Ovary (tissue), 9 donors: ENCODE measurements around the gene PCDHGB4. TPM values are rescaled to one million over a fixed set of nuclear protein-coding genes. Genes with fewer than 3 reads are reported as not detected.

Experiments
- DNase-seq, 5 donors: peaks; one replicate each; pipeline ENCODE4 v3.0.0-alpha.2; 2019 to 2020
- H3K27ac ChIP-seq, 2 donors: fragments of 200-600 bp; one replicate each; pipeline versions ENCODE4 v1.5.1 to v1.8.0; 2019 to 2022
- H3K27me3 ChIP-seq: fragments of 200-600 bp; one replicate; pipeline ENCODE4 v1.8.0; 2022
- H3K36me3 ChIP-seq: fragments of 200-600 bp; sonication (generic); one replicate; pipeline ENCODE4 v1.5.1; 2019
- H3K4me1 ChIP-seq: one replicate; pipeline ENCODE4 v1.8.1; 2013; ENCODE audit warnings: mild to moderate bottlenecking, moderate library complexity; ENCODE audit not compliant: insufficient read depth
- H3K4me3 ChIP-seq: fragments of 200-600 bp; sonication (generic); one replicate; pipeline ENCODE4 v1.5.1; 2017
- H3K9me3 ChIP-seq, 2 donors: fragments of 200-600 bp in 1 of 2; sonication (generic) in 1 of 2; one replicate each; pipeline versions ENCODE4 v1.5.1 to v1.8.1; 2013 to 2019; ENCODE audit warnings: mild to moderate bottlenecking in 1 of 2, moderate library complexity in 1 of 2
- CTCF ChIP-seq, 3 donors: fragments of 450-650 bp in 2 of 3; fragments of 200-600 bp in 1 of 3; IDR thresholded peaks; one replicate each; pipeline versions ENCODE4 v1.5.1 to v1.8.0; 2016 to 2022; ENCODE audit warnings: antibody characterized with exemption in 3 of 3, mild to moderate bottlenecking in 1 of 3
- EP300 ChIP-seq: sonication (generic); formaldehyde crosslinking; IDR thresholded peaks from one replicate; pipeline ENCODE4 v1.6.1; 2017; ENCODE audit warnings: antibody characterized with exemption
- POLR2A ChIP-seq: fragments of 450-650 bp; IDR thresholded peaks from one replicate; pipeline ENCODE4 v1.6.1; 2017; ENCODE audit warnings: antibody characterized with exemption, mild to moderate bottlenecking, moderate library complexity
- WGBS, 3 donors: extraction: QIAGEN DNeasy Blood & Tissue Kit in 1 of 3; methylation state at CpG; one replicate each; pipeline versions ENCODE4 v1.1.5 to v1.1.7; 2013 to 2017; 5-methylcytosine and 5-hydroxymethylcytosine counted together
- intact Hi-C, 4 donors: fragments of 100-400 bp; cut with DNase I; formaldehyde crosslinking; loops; one replicate each; pipeline versions ENCODE4 v1.11.0 to v1.15.1; 2022 to 2023
- polyA plus RNA-seq, 2 donors: library from polyadenylated mRNA; stranded (reverse); fragments of 200-250 nt in 1 of 2; fragments of 350-450 nt in 1 of 2; fragmentation: Illumina TruSeq in 1 of 2; extraction: RNeasy Lipid Tissue Mini Kit (QIAGEN cat#74804) in 1 of 2; gene quantifications; one replicate each; pipeline ENCODE4 v1.2.3, GENCODE V29; 2013 to 2014
- total RNA-seq, 7 donors: library from RNA; depleted of rRNA in 2 of 7; stranded (reverse); fragments of >200 nt in 2 of 7; fragmentation: NEBNext Ultra II Directional in 3 of 7; extraction: Animal tissue kit (Norgen Biotek cat#: 25700) in 3 of 7; gene quantifications; one replicate each; pipeline versions ENCODE4 v1.1.0 to v1.2.4, GENCODE V29; 2016 to 2023
- donor health status: DM: no; HTN: no; CAD: no; lungs with moderate emphysema.
- donor health status: DM: no; HTN: no; CAD: no.
- donor health status: Bipolar disorder and iron deficiency.
- donor health status: DM: yes; HTN: yes; CAD: no.
- donor health status: DM: no; HTN: no; CAD: no.
- donor health status: DM: yes; HTN: yes; CAD: no.

PCDHGB4 gene
- total and polyA plus RNA-seq, 9 donors: 2.1 to 12.0 (median 7.9) TPM

GRCh38 chr5:141383345-141383744 is 4.2 kb upstream of the PCDHGB4 start:
- Histone ChIP-seq H3K36me3 (no peaks in the 10 kb centered on the region), H3K27ac (no peak overlapping the region), H3K4me1 (no peaks in the 10 kb centered on the region), H3K9me3 (peaks cover 12 to 36% of the 10 kb centered on the region in 2 donors), H3K4me3 (no peak overlapping the region), H3K27me3 (no peaks in the 10 kb centered on the region)
- 33 to 41% (median 35%) methylated on average over 21 of the region's 21 CpGs for WGBS, 3 donors
- intact Hi-C loops: no loop called here
- no peak for DNase-seq
- TF ChIP-seq EP300: no peak
- no peak for TF ChIP-seq POLR2A
- TF ChIP-seq CTCF (IDR thresholded peaks at IDR 0.05): no peak

GRCh38 chr5:141384471-141385267 is 2.8 kb upstream of the PCDHGB4 start:
- no peak overlapping the region for H3K27ac ChIP-seq
- intact Hi-C loops: no loop called here
- H3K36me3 ChIP-seq: no peaks in the 10 kb centered on the region
- TF ChIP-seq EP300 (no peak), CTCF (IDR thresholded peaks at IDR 0.05) (no peak), POLR2A (no peak)
- no peaks in the 10 kb centered on the region for H3K27me3 ChIP-seq
- no peaks in the 10 kb centered on the region for H3K4me1 ChIP-seq
- WGBS, 3 donors: 38 to 57% (median 47%) methylated on average over 36 to 43 of the region's 43 CpGs
- DNase-seq: no peak
- H3K4me3 ChIP-seq: no peak overlapping the region
- H3K9me3 ChIP-seq: peaks cover 16 to 49% of the 10 kb centered on the region in 2 donors

GRCh38 chr5:141388661-141389060 is 1.2 kb downstream of the PCDHGB4 start:
- intact Hi-C loops: loop anchor here in 1 of 4 donors (1.0 kb wide), 1 partner anchor 7 kb away; no protein-coding TSS in a partner anchor
- H3K4me1 ChIP-seq: no peaks in the 10 kb centered on the region
- DNase-seq: no peak
- H3K27me3 ChIP-seq: no peaks in the 10 kb centered on the region
- WGBS, 3 donors: 45 to 55% (median 47%) methylated on average over 10 of the region's 10 CpGs
- no peak overlapping the region for H3K4me3 ChIP-seq
- H3K9me3 ChIP-seq: peaks cover 19 to 57% of the 10 kb centered on the region in 2 donors
- H3K27ac ChIP-seq: no peak overlapping the region
- no peak for TF ChIP-seq POLR2A
- TF ChIP-seq CTCF (IDR thresholded peaks at IDR 0.05): no peak
- no peaks in the 10 kb centered on the region for H3K36me3 ChIP-seq

GRCh38 chr5:141389153-141390042 is 1.9 kb downstream of the PCDHGB4 start:
- no peaks in the 10 kb centered on the region for H3K36me3 ChIP-seq
- H3K27me3 ChIP-seq: no peaks in the 10 kb centered on the region
- H3K4me1 ChIP-seq: no peaks in the 10 kb centered on the region
- peaks cover 15 to 61% of the 10 kb centered on the region in 2 donors for H3K9me3 ChIP-seq
- 30 to 46% (median 32%) methylated on average over 50 to 77 of the region's 77 CpGs for WGBS, 3 donors
- intact Hi-C loops: loop anchor here in 2 of 4 donors (1.0 to 10.0 kb wide), 2 partner anchors 8 to 165 kb away; no protein-coding TSS in a partner anchor
- H3K27ac ChIP-seq: no peak overlapping the region
- TF ChIP-seq CTCF (IDR thresholded peaks at IDR 0.05) (no peak), EP300 (no peak), POLR2A (no peak)
- DNase-seq: no peak
- H3K4me3 ChIP-seq: no peak overlapping the region
